HG03025 (cell line): ENCODE data around the gene TRIOBP.
"Not testable (repeated sequence)": the region's sequence is repeated elsewhere in the genome, so short reads cannot be mapped to it uniquely, and the experiment has no call there.

Experiments used
- ATAC-seq: cut with Tn5 transposase; IDR thresholded peaks from one replicate; pipeline ENCODE4 v1.9.1; 2021; ENCODE audit warnings: mild to moderate bottlenecking, moderate library complexity; ENCODE audit not compliant: unreplicated experiment, low FRiP score

The TRIOBP gene, protein sequence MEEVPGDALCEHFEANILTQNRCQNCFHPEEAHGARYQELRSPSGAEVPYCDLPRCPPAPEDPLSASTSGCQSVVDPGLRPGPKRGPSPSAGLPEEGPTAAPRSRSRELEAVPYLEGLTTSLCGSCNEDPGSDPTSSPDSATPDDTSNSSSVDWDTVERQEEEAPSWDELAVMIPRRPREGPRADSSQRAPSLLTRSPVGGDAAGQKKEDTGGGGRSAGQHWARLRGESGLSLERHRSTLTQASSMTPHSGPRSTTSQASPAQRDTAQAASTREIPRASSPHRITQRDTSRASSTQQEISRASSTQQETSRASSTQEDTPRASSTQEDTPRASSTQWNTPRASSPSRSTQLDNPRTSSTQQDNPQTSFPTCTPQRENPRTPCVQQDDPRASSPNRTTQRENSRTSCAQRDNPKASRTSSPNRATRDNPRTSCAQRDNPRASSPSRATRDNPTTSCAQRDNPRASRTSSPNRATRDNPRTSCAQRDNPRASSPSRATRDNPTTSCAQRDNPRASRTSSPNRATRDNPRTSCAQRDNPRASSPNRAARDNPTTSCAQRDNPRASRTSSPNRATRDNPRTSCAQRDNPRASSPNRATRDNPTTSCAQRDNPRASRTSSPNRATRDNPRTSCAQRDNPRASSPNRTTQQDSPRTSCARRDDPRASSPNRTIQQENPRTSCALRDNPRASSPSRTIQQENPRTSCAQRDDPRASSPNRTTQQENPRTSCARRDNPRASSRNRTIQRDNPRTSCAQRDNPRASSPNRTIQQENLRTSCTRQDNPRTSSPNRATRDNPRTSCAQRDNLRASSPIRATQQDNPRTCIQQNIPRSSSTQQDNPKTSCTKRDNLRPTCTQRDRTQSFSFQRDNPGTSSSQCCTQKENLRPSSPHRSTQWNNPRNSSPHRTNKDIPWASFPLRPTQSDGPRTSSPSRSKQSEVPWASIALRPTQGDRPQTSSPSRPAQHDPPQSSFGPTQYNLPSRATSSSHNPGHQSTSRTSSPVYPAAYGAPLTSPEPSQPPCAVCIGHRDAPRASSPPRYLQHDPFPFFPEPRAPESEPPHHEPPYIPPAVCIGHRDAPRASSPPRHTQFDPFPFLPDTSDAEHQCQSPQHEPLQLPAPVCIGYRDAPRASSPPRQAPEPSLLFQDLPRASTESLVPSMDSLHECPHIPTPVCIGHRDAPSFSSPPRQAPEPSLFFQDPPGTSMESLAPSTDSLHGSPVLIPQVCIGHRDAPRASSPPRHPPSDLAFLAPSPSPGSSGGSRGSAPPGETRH (N-terminal part only)

DNA sequence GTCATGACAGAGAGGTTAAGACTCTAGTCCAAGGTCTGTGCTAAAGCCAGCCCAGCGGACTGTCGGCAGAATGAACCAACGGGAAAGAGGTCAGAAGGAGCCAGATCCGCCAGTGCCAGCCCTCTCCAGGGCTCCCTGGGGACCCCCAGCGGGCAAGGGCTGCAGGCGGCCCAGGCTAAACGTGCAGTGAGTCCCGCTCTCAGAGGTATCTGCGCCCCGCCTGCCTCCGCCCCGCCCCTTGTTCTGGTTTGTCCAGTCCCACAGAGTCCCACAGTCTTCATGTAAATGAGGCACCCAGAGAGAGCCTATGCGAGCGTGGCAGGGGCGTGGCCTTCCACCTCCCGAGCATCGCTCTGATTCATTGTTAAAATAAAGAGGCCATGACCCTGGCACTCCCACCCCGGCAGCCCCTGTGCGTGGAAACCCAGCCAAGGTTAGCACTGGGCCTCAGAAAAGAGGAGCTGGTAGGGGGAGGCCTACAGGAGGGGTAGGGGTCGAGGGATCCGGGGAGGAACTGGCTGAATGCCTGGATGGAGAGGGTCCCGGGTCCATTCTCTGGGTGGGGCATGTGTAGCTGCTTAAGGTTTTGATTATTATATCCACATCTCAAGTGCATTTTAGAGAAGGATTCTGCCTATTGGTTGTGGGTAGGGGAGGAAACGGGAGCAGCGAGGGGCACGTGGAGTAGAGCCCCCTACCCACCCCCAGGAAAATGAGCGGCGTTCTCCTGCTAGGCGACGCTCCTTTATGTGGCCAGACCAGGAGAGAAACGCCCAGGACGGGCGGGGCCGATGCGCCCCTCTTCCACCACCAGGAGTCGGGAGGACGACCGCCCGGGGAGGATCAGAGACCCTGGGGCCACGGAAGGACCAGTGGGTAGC, at the start of gene TRIOBP:
TSS of gene TRIOBP (plus strand) at position 392 of the 881 bp plus-strand sequence. CDS start 4,318 bp downstream, outside the sequence.
- ATAC-seq: peak; percentile 47

DNA sequence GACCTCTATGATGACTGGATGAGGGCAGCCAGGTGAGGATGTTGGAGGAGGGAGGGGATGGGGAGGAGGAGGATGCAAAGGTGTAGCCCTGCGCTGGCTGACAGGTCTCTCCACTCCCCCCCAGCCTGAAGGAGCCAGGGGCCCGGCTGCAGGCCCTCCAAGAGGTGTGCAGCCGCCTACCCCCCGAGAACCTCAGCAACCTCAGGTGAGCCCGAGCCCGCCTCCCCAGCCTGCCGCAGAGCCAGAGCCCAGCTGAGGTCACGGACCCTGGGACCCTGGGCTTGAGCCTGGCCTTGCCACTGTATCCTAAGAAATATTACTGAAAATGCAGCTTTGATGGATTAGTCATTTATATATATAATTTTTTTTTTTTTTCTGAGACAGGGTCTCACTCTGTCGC, 49.5 kb upstream of the TRIOBP start:
- ATAC-seq: no peak

- no peak for ATAC-seq
These were observed 48.9 kb upstream of the TRIOBP start for GRCh38 chr22:37647928-37648327.

DNA sequence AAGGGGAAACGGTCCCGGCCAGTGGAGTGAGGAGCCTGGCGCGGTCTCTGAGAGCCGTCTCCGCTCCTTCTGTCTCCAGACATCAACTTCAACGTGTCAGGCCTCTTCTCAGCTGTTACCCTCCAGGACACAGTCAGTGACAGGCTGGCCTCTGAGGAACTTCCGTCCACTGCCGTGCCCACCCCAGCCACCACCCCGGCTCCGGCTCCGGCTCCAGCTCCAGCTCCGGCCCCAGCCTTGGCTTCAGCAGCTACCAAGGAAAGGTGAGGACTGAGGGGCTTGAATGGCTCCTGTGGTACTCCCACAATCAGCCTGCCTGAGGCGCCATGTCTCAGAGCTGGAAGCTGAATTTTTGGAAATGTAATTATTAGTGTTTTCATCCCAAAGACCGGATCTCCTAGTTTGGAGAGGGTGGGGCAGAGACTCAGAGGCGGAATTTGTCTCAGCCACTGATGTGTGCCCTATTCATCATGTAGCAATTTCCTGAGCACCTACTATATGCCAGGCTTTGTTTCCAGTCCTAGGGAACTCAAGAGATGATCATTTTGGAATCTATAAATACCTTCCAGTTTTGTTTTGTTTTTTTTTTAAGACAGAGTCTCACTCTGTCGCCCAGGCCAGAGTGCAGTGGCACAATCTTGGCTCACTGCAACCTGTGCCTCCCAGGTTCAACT, 46.2 kb upstream of the TRIOBP start:
- ATAC-seq: no peak

GRCh38 chr22:37654563-37655251, 42.1 kb upstream of the TRIOBP start:
- no peak for ATAC-seq

- no peak for ATAC-seq
These were observed 41.6 kb upstream of the TRIOBP start for GRCh38 chr22:37655252-37655563.

DNA sequence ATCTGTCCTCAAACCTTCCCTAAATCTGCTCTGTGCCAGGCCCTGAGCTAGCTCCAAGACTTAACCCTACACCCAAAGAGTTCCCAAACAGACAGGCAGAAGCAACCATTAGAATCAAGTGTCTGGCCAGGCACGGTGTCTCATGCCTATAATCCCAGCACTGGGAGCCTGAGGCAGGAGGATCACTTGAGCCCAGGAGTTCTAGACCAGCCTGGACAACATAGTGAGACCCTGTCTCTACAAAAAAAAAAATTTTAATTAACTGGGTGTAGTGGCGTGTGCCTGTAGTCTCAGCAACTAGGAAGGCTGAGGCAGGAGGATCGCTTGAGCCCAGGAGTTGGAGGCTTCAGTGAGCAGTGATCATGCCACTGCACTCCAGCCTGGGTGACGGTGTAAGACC, 40.3 kb upstream of the TRIOBP start:
- not testable (repeated sequence) for ATAC-seq

DNA sequence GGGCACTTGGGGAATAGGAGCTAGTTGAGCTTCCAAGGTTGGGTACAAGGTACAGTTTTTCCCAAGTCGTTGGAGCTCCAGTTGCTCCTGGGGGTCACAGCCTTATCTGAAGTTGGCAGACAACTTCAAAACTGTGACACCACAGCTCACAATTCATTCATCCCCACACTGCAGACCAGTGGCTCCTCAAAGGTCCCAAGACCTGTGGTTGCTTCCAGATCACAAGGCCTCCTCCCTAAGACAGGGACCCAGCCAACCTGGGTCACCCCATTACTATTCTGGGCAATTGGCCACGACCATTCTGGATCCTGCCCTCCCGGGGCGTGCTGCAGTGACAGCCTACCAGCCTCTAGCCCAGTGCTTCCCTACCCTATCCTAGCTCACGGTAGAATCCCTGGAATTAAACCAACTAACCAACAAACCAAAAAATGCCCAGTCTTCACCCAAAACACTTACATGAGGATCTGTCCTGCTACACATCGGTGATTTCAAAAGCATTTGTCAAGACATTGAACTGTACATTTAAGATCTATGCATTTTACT, 39.2 kb upstream of the TRIOBP start:
- no peak for ATAC-seq

GRCh38 chr22:37658133-37659065, 38.4 kb upstream of the TRIOBP start, which contains the start of gene PDXP:
Gene PDXP, plus strand, starts transcription at chr22:37658723. Its CDS starts 60 bp downstream, at chr22:37658783.
- ATAC-seq: peak; percentile 66

DNA sequence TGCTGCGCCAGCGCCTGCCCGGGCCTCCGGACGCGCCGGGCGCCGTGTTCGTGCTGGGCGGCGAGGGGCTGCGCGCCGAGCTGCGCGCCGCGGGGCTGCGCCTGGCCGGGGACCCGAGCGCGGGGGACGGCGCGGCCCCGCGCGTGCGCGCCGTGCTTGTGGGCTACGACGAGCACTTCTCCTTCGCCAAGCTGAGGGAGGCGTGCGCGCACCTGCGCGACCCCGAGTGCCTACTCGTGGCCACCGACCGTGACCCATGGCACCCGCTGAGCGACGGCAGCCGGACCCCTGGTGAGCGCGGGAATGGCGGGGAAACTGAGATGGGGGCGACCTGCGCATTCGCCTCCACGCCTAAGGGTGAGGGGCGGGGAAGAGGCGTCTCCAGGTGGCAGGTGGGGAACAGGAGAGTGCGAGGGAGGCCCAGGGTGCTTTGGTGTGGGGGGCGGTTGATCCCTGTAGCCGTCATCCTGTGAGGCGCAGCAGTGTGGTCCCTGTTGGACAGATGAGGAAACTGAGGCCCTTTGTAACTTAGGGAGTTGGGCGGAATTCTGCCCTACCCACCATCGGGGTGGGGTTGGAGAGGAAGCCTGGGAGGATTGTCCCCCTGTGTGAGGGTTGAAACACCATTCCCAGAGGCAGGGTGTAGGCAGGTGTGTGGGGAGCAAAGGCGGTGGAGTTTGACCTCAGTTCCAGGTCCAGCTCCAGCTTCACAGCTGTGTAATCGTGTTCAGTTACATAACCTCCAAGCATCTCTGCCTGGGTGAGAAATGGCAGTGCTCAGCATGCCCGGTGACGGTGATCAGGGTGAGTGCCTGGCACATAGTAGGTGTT, 37.6 kb upstream of the TRIOBP start:
- peak; percentile 23 for ATAC-seq

DNA sequence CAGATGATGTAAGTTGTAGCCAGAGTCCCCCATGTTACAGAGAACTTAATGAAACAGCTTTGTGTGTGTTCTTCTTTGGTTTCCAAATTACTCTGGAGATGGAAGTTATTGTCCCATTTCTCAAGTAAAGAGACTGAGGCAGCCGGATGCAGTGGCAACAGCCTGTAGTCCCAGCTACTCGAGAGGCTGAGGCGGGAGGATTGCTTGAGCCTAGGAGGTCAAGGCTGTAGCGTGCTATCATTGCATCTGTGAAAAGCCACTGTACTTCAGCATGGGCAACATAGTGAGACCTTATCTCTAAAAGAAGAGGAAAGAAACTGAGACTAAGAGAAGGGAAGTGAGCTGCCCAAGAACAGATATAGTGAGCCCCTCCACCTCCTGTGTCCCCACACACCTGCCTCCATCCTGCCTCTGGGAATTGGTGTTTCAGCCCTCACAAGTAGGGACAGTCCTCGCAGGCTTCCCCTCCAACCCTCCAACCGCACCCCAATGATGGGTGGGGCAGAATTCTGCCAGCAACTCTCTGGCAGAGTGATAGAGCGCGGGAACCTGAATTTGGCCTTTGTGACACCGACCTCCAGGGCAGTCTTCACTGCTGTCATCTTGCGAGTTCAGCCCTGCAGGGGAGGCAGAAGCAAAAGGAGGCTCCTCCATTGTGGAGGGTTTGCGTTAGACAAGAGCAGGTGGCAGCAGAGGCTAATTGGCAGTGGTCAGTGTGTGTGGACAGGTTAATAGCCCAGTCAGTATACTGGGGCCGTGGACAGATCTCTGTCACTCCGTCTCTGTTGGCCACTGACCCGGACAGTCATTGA, 36.7 kb upstream of the TRIOBP start:
- ATAC-seq: no peak

DNA sequence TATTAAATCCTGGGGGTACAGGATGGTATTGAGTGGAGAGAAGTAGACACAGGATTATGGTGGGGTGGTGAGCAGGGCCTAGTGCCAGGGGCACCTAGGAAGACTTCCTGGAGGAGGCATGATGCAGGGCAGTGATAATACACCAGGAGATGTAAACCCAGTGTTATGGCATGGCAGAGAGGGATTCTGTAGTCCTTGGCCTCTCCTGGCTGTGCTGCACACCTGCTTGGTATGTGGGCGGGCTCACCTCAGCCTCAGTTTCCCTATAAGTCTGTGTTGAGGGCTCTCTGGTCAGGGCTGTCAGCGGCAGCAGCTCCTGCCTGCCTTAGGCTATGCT, 36.2 kb upstream of the TRIOBP start:
- no peak for ATAC-seq

DNA sequence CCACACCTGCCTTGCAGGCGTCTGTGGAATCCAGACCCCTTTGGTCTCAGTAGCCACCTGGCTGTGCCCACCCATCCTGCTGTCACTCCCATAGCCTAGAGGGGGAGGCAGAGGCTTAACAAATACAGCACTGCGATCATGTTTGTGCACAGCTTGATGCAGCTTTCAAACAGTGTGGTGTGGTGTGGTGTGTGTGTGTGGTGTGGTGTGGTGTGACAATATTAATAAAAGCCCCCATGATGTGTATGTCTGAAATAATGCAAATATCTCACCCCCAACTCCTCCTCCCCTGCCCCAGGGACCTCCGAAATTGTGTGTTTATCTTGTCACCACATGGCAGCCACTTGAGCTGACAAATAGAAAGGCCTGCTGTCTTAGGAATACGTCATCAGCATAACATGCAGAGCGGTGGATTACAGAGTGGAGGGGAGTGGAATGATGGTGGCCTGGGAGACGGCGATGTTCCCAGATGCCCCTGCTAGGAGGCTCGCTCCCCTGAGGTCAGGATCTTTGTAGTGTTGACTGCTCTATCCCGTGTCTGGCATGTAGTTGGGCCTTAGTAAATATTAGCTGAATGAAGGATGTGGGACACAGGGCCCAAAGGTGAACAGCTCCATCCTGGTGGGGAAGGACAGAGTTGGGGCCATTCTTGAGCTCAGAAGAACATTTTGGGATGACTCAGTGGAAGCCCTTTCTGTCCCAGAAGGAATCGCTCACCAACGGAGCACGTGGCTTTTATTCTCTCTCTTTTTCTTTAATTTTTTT, 35.5 kb upstream of the TRIOBP start:
- no peak for ATAC-seq

DNA sequence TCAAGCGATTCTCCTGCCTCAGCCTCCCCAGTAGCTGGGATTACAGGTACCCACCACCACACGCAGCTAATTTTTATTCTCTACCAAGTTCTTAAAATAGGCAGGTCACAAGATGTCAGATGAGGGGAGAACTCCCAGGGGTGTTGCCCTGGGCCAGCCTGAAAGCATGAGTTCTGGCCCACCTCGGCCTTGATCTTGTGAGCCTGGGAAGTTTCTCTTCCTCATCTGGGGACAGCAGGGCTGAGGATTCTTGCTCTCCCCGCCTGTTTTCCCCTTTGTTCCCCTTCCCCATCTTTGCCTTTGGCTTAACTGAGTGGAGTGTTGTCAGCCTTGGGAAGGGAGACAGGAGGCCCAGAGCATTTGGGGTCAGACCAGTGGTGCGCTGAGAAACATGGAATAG, 34.8 kb upstream of the TRIOBP start:
- no peak for ATAC-seq

DNA sequence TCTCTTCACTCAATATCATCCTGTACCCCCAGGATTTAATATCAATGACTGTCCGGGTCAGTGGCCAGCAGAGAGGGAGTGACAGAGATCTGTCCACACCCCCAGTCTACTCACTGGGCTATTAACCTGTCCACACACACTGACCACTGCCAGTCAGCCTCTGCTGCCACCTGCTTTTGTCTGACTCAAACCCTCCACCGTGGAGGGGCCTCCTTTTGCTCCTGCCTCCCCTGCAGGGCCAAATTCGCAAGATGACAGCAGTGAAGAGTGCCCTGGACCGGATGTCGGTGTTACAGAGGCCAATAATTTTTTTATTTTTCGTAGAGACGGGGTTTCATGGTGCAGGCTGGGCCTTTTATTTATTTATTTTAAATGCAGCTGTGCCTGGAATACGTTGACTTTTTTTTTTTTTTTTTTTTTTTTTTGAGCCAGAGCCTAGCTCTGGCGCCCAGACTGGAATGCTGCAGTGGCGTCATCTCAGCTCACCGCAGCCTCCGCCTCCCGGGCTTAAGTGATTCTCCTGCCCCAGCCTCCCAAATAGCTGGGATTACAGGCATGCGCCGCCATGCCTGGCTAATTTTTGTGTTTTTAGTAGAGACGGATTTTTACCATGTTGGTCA, 33.2 kb upstream of the TRIOBP start:
- no peak for ATAC-seq
